ENCODE results near the gene IQCN. TPM values are rescaled to one million over a fixed set of nuclear protein-coding genes. Genes with fewer than 3 reads are reported as not detected.

Gene IQCN
- total RNA-seq, 2 experiments from 2014 or later, result 0.38 to 1.1 TPM

DNA sequence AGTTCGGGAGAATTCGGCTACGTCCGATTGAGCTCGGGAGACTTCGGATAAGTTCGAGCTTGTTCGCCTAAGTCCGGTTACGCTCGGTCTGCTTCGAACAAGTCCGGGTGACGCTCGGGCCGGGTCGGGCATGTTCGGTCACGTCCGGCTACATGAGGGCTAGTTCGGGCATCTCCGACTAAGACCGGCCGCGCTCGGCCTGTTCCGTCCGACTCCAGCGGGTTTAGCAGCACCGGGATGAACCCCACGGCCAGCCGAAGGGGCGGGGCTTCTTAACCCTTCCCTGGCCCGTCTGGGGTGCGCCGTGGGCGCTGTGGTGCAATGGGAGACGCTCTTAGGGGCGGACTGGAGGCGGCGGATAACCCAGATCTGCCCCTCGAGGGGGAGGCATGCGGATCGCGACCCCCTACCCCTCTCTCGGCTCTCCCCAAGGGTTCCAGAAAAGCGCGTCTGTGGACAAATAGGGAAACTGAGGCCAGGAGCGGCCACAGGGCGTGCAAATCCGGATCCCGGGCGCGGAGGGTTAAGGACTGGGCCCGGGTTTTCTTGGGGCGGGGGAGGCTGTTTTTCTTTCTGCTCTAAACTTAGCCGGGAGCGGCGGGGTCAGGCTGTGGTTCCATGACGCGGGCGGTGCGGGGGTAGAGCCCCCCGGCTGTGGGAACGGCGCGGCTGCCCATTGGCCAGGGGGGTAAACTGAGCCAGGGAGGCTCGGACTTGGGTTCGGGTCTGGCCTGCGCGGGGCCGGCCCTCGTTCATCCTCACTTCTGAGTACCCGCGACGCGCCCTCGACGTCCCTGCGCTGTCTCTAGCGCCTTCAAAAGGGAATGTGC, 49.5 kb downstream of the IQCN start:
- ChIA-PET POLR2A (interaction anchor here (0.7 to 1.2 kb wide), 5 partner anchors 20 to 57 kb away, joined by 3 to 6 read pairs (median 3); partner anchors contain the start of gene JUND), CTCF (ENCODE audit: unreplicated experiment) (interaction anchor here (1.0 kb wide), 1 partner anchor 30 kb away, joined by 5 read pairs; no protein-coding TSS in a partner anchor)
- H2AFZ ChIP-seq (ENCODE audit: low read length), result peak overlapping the region; percentile 86; the same call in 1 of the 2 replicates
- no peaks in the 10 kb centered on the region for H3K36me3 ChIP-seq (ENCODE audit: insufficient read depth, low read length)
- H3K9me3 ChIP-seq (ENCODE audit: low read length), result no peaks in the 10 kb centered on the region
- H3K4me3 ChIP-seq (ENCODE audit: low read depth, low read length, poor library complexity, severe bottlenecking), result peak overlapping the region; percentile 66
- intact Hi-C loops (cut with micrococcal nuclease; ENCODE audit: unreplicated experiment), result no loop called here
- H4K20me1 ChIP-seq (ENCODE audit: insufficient read depth, low read length), result no peaks in the 10 kb centered on the region
- peak; percentile 93 for DNase-seq (ENCODE audit: low spot score)
- TF ChIP-seq, protein P1, sequence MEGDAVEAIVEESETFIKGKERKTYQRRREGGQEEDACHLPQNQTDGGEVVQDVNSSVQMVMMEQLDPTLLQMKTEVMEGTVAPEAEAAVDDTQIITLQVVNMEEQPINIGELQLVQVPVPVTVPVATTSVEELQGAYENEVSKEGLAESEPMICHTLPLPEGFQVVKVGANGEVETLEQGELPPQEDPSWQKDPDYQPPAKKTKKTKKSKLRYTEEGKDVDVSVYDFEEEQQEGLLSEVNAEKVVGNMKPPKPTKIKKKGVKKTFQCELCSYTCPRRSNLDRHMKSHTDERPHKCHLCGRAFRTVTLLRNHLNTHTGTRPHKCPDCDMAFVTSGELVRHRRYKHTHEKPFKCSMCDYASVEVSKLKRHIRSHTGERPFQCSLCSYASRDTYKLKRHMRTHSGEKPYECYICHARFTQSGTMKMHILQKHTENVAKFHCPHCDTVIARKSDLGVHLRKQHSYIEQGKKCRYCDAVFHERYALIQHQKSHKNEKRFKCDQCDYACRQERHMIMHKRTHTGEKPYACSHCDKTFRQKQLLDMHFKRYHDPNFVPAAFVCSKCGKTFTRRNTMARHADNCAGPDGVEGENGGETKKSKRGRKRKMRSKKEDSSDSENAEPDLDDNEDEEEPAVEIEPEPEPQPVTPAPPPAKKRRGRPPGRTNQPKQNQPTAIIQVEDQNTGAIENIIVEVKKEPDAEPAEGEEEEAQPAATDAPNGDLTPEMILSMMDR (conservative IDR thresholded peaks at IDR 0.05; ENCODE audit: low read length), result no peak
- TF ChIP-seq EZH2phosphoT487 (IDR thresholded peaks at IDR 0.05; ENCODE audit: borderline replicate concordance, low read depth, low read length), result no peak
- no peak overlapping the region for H3K27ac ChIP-seq (ENCODE audit: low read depth, low read length, poor library complexity, severe bottlenecking)
- H3K4me1 ChIP-seq (ENCODE audit: insufficient read depth, low read length, poor library complexity, severe bottlenecking), result peaks cover 44% of the 10 kb centered on the region
- peak overlapping the region; percentile 75 for H3K4me2 ChIP-seq (ENCODE audit: low read length)
- no peaks in the 10 kb centered on the region for H3K79me2 ChIP-seq (ENCODE audit: insufficient read depth, low read depth, low read length)
- no TSS peak for BruUV-seq (replicated peaks)
- H3K9me2 ChIP-seq (ENCODE audit: insufficient read depth, low read length), result no peaks in the 10 kb centered on the region

DNA sequence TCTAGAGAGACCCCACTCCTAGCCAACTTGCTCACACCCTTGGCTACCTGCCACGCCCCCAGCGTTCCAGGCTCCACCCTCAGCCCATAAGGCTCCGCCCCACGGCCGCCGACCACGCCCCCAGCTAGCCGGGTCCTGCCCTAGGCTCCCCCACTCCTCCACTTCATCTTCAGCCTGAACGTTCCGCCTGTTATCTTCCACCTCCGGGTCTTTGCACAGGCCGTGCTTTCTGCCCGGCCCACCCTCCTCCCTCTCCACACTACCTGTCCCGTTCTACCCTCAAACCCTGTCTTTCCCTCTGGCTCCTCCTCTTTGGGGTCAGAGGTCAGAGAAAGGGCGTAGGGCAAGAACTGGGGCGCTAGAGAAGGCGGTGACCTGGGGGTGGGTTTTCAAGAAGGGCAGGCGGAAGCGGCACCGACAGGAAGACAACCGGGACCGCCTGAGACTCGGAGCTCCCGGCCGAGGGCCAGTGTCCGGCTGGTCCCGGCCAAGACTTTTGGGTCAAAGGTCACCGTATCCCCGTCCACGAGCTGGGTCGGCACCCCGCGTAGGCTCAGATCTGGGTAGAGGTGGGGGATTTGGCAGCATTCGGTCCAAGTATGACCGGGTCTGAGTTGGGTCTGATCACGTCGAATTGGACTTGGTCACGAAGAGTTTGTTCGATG, 50.3 kb downstream of the IQCN start:
- no TSS peak for BruUV-seq (replicated peaks)
- Histone ChIP-seq H3K79me2 (ENCODE audit: insufficient read depth, low read depth, low read length) (no peaks in the 10 kb centered on the region), H3K4me2 (ENCODE audit: low read length) (peak overlapping the region; percentile 75), H3K9me3 (ENCODE audit: low read length) (no peaks in the 10 kb centered on the region), H3K4me1 (ENCODE audit: insufficient read depth, low read length, poor library complexity, severe bottlenecking) (peaks cover 44% of the 10 kb centered on the region), H2AFZ (ENCODE audit: low read length) (peak overlapping the region; percentile 86; the same call in 1 of the 2 replicates), H3K9me2 (ENCODE audit: insufficient read depth, low read length) (no peaks in the 10 kb centered on the region), H4K20me1 (ENCODE audit: insufficient read depth, low read length) (no peaks in the 10 kb centered on the region), H3K27ac (ENCODE audit: low read depth, low read length, poor library complexity, severe bottlenecking) (peak overlapping the region; percentile 24), H3K4me3 (ENCODE audit: low read depth, low read length, poor library complexity, severe bottlenecking) (peak overlapping the region; percentile 66), H3K36me3 (ENCODE audit: insufficient read depth, low read length) (no peaks in the 10 kb centered on the region)
- intact Hi-C loops (cut with micrococcal nuclease; ENCODE audit: unreplicated experiment), result no loop called here
- TF ChIP-seq, protein P1 (conservative IDR thresholded peaks at IDR 0.05; ENCODE audit: low read length), result no peak
- no peak for TF ChIP-seq EZH2phosphoT487 (IDR thresholded peaks at IDR 0.05; ENCODE audit: borderline replicate concordance, low read depth, low read length)
- POLR2A ChIA-PET, result interaction anchor here (0.6 to 1.2 kb wide), 6 partner anchors 19 to 58 kb away, joined by 3 to 7 read pairs (median 4); partner anchors contain the start of gene JUND
- DNase-seq (ENCODE audit: low spot score), result peak; percentile 83
- CTCF ChIA-PET (ENCODE audit: unreplicated experiment), result interaction anchor here (1.0 kb wide), 1 partner anchor 30 kb away, joined by 5 read pairs; no protein-coding TSS in a partner anchor
